Measurements from ENCODE around the gene FBXW2.

FBXW2 gene

DNA sequence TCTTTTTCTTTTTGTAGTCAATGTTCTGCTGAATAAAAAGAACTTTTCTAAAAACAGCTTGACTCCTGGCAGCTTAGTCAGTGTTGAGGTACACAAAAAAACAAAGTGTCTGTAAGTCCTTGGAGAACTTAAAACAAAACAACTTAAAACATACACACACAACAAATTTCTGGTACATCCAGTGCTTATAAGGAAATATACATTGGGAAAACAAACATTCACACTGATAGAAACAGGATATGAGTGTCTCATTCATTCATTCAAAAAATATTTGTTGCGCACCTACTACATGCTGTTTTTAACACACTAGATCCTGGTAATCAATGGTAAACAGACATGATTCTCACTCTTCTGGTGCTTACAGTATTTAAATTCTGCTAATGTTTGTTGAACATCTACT is 51.5 kb downstream of the FBXW2 start:
- no peaks in the 10 kb centered on the region for H3K4me1 ChIP-seq (ENCODE audit: control insufficient read depth in 1 of 2, insufficient read depth in 2 of 2, low read length in 2 of 2)

DNA sequence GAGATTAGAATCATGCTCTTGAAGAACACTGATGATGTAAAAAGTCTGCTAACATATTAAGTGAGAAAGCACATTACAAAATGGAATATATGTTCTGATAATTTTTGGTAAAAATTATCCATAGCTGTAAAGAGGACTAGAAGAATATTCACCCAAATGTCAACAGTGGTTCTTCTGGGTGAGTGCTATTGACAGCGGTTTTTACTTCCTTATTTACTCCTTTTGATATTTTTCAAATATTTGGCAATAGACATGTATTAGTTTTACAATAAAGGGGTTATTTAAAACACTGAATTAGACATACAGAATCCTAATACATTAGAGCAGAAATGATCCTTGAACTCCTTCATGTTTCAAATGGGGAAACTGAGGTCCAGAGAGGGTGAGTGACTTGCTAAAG is 52.0 kb downstream of the FBXW2 start:
- H3K4me3 ChIP-seq (ENCODE audit: low read depth in 1 of 2, low read length in 2 of 2) = no peak overlapping the region
- no peaks in the 10 kb centered on the region for H3K27me3 ChIP-seq (ENCODE audit: low read depth, low read length)
- H3K27ac ChIP-seq (ENCODE audit: low read length) = no peak overlapping the region
- no peaks in the 10 kb centered on the region for H3K9me3 ChIP-seq (ENCODE audit: control insufficient read depth in 1 of 2, low read length in 2 of 2)
- no peaks in the 10 kb centered on the region for H3K36me3 ChIP-seq (ENCODE audit: control insufficient read depth in 1 of 2, insufficient read depth in 2 of 2, low read length in 2 of 2)
- no peaks in the 10 kb centered on the region for H3K4me1 ChIP-seq (ENCODE audit: control insufficient read depth in 1 of 2, insufficient read depth in 2 of 2, low read length in 2 of 2)

More for the DNA sequence above, 51.5 kb downstream of the FBXW2 start:
- Histone ChIP-seq H3K27ac (ENCODE audit: low read length) (no peak overlapping the region), H3K27me3 (ENCODE audit: low read depth, low read length) (no peaks in the 10 kb centered on the region), H3K4me3 (ENCODE audit: low read depth in 1 of 2, low read length in 2 of 2) (no peak overlapping the region), H3K9me3 (ENCODE audit: control insufficient read depth in 1 of 2, low read length in 2 of 2) (no peaks in the 10 kb centered on the region), H3K36me3 (ENCODE audit: control insufficient read depth in 1 of 2, insufficient read depth in 2 of 2, low read length in 2 of 2) (no peaks in the 10 kb centered on the region)

DNA sequence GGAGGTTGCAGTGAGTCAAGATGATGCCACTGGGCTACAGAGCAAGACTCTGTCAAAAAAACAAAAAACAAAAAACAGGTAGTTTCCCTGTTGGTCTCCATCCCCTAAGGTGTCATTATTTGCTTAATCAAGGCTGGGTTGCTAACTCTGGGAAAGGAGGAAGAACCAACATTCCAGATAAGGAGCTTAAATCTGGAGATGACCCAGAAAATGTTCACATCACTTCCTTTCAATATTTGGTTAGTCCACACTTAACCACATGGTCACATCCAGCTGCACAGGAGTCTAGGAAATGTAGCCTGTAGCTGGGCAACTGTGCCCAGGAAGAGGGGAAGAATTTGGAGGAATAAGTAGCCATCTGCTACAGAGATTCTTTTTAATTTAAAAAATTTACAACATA is 53.1 kb downstream of the FBXW2 start:
- no peaks in the 10 kb centered on the region for H3K4me1 ChIP-seq (ENCODE audit: control insufficient read depth in 1 of 2, insufficient read depth in 2 of 2, low read length in 2 of 2)
- H3K27me3 ChIP-seq (ENCODE audit: low read depth, low read length) = no peaks in the 10 kb centered on the region
- H3K9me3 ChIP-seq (ENCODE audit: control insufficient read depth in 1 of 2, low read length in 2 of 2) = no peaks in the 10 kb centered on the region
- H3K27ac ChIP-seq (ENCODE audit: low read length) = no peak overlapping the region
- no peak overlapping the region for H3K4me3 ChIP-seq (ENCODE audit: low read depth in 1 of 2, low read length in 2 of 2)
- no peaks in the 10 kb centered on the region for H3K36me3 ChIP-seq (ENCODE audit: control insufficient read depth in 1 of 2, insufficient read depth in 2 of 2, low read length in 2 of 2)

DNA sequence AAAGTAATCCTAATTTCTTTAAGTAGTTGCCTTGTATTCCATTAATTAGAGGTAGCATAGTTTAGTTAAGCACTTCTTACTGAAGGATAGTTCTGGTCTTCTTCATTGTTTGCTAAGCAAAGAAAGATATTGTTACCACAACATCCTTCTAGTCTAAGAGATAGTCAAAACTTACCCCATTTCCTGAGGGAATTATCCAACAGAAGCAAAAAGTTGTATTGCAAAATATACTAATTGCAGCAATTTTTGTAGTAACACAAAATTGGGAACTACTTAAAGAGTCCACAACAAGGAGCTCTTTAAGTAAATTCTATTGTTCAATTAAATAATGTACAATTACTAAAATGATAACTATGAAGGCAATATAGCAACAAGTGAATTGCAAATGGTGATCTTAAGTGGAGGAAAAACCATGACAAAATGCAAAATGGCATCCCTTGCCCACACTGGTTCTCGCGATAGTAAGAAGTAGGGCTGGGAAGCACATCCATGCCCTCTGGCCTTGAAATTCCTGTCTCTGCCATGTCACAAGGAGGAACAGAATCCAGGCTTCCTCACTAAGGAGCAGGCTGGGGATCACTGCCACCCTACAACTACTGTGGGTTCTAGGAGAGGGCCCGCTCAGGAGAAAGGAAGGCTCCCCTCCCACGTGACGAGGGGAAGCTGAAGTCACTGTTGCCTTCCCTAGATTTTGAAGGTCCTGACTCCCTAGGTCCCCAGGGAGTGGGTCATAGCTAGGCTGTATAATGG is 55.6 kb downstream of the FBXW2 start:
- Histone ChIP-seq H3K27ac (ENCODE audit: low read length) (no peak overlapping the region), H3K9me3 (ENCODE audit: control insufficient read depth in 1 of 2, low read length in 2 of 2) (no peaks in the 10 kb centered on the region), H3K36me3 (ENCODE audit: control insufficient read depth in 1 of 2, insufficient read depth in 2 of 2, low read length in 2 of 2) (no peaks in the 10 kb centered on the region), H3K4me3 (ENCODE audit: low read depth in 1 of 2, low read length in 2 of 2) (no peak overlapping the region), H3K27me3 (ENCODE audit: low read depth, low read length) (no peaks in the 10 kb centered on the region), H3K4me1 (ENCODE audit: control insufficient read depth in 1 of 2, insufficient read depth in 2 of 2, low read length in 2 of 2) (no peaks in the 10 kb centered on the region)

DNA sequence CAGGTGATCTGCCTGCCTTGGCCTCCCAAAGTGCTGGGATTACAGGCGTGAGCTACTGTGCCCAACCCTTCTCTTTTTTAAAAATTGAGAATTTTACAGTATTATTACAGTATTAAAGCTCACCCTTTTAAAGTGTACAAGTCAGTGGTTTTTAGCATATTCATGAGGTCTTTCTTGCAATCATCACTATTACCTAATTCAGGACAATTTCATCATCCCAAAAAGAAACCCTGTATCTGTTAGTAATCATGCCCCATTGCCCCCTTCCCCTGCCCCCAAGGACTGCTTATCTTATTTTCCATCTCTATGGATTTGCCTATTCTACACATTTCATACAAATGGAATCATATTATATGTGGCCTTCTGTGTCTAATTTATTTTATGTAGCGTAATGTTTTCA is 56.3 kb downstream of the FBXW2 start:
- H3K4me1 ChIP-seq (ENCODE audit: control insufficient read depth in 1 of 2, insufficient read depth in 2 of 2, low read length in 2 of 2) = no peaks in the 10 kb centered on the region
- no peaks in the 10 kb centered on the region for H3K36me3 ChIP-seq (ENCODE audit: control insufficient read depth in 1 of 2, insufficient read depth in 2 of 2, low read length in 2 of 2)
- no peaks in the 10 kb centered on the region for H3K27me3 ChIP-seq (ENCODE audit: low read depth, low read length)
- no peaks in the 10 kb centered on the region for H3K9me3 ChIP-seq (ENCODE audit: control insufficient read depth in 1 of 2, low read length in 2 of 2)
- H3K4me3 ChIP-seq (ENCODE audit: low read depth in 1 of 2, low read length in 2 of 2) = no peak overlapping the region
- no peak overlapping the region for H3K27ac ChIP-seq (ENCODE audit: low read length)

DNA sequence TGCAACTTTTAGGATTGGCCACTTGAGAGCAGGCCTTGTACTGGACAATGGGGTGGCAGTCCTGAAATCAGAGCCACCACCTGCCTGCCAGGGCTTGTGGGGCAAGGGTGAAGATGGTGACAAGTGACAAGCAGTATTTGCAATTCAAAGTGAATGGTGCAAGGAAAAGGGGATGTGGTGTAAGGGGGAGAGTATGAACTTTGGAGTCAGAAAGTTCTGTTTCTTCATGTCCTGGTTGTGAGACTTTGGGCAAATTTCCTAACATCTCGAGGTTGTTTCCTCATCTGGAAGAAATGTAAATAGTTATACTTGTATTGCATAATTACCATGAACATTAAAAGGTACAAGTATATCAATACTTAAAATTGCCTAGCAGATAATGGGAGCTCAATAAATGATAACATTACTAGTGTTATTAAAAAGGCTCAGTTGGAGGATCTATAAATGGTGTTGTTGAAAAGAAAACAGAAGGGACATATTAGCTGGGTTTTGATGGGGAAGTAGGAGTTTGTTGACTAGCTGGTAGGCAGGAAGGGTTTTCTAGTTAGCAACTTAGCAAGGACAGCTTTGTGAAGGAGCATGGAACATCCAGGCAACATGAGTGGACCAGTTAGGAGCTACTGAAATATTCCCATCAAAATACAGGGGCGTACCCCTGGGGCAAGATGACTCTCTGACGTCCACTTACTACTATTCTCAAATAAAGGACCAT is 57.6 kb downstream of the FBXW2 start:
- no peaks in the 10 kb centered on the region for H3K9me3 ChIP-seq (ENCODE audit: control insufficient read depth in 1 of 2, low read length in 2 of 2)
- no peaks in the 10 kb centered on the region for H3K36me3 ChIP-seq (ENCODE audit: control insufficient read depth in 1 of 2, insufficient read depth in 2 of 2, low read length in 2 of 2)
- no peak overlapping the region for H3K4me3 ChIP-seq (ENCODE audit: low read depth in 1 of 2, low read length in 2 of 2)
- peaks cover 0 to 7% of the 10 kb centered on the region in 2 donors for H3K4me1 ChIP-seq (ENCODE audit: control insufficient read depth in 1 of 2, insufficient read depth in 2 of 2, low read length in 2 of 2)
- no peak overlapping the region for H3K27ac ChIP-seq (ENCODE audit: low read length)
- H3K27me3 ChIP-seq (ENCODE audit: low read depth, low read length) = no peaks in the 10 kb centered on the region

DNA sequence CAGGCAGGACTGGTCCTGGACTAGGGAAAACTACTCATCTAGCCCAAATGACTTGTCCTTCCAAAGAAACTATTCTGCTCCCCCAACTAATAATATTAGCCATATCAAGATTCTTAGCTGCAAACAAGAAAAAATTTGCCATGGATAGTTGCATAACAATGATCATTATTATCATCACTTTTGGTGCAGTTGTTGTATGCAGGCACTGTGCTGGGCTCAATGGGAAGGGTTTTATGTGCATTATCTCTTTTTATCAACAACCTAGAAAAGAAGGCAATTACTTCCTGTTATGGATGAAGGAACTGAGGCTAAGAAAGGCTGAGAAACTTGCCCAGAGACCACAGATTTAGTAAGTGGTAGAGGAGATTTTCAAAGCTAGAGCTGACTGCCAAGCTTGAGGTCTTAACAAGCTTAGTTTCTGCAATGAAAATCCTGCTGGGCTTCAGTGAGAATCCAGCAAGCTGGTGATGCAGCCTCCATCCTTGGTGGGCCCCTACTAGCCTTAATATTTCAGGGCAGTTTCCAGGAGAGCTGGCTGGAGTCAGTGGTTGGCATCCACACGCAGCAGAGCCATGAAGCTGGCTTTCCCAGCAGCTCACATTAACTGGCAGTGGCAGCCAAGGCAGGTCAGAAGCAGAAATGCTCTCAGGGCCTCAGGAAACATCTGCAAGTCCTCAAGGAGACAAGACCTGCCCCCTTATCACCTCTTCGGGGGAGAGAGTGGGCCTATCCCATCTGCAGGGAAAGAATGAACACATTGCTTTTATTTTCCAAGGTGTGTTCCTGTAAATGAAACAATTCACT is 58.4 kb downstream of the FBXW2 start:
- no peaks in the 10 kb centered on the region for H3K36me3 ChIP-seq (ENCODE audit: control insufficient read depth in 1 of 2, insufficient read depth in 2 of 2, low read length in 2 of 2)
- H3K27ac ChIP-seq (ENCODE audit: low read length) = no peak overlapping the region
- peaks cover 0 to 12% of the 10 kb centered on the region in 2 donors for H3K4me1 ChIP-seq (ENCODE audit: control insufficient read depth in 1 of 2, insufficient read depth in 2 of 2, low read length in 2 of 2)
- H3K4me3 ChIP-seq (ENCODE audit: low read depth in 1 of 2, low read length in 2 of 2) = no peak overlapping the region
- H3K9me3 ChIP-seq (ENCODE audit: control insufficient read depth in 1 of 2, low read length in 2 of 2) = no peaks in the 10 kb centered on the region
- no peaks in the 10 kb centered on the region for H3K27me3 ChIP-seq (ENCODE audit: low read depth, low read length)

DNA sequence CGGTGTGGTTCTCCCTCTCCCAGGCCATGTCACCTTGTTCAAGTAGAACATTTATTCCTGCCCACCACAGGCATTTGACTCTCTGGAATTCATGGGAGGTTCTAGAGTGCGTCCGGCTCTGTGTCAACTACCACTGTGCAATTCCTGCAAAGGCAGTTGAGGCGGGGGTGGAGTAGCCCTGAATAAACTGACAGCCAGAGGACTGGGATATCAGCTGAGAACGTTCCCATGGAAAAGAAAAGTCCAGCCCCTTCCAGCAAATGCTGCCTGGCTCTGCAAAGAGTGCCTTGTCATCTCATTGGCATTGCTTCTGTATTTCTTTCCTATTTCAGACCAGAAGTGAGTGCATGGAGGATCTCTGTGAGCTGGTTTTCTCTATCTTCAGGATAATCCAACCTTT is 60.0 kb downstream of the FBXW2 start:
- Histone ChIP-seq H3K4me3 (ENCODE audit: low read depth in 1 of 2, low read length in 2 of 2) (no peak overlapping the region), H3K27ac (ENCODE audit: low read length) (no peak overlapping the region), H3K9me3 (ENCODE audit: control insufficient read depth in 1 of 2, low read length in 2 of 2) (no peaks in the 10 kb centered on the region), H3K27me3 (ENCODE audit: low read depth, low read length) (no peaks in the 10 kb centered on the region), H3K36me3 (ENCODE audit: control insufficient read depth in 1 of 2, insufficient read depth in 2 of 2, low read length in 2 of 2) (no peaks in the 10 kb centered on the region), H3K4me1 (ENCODE audit: control insufficient read depth in 1 of 2, insufficient read depth in 2 of 2, low read length in 2 of 2) (peaks cover 0 to 12% of the 10 kb centered on the region in 2 donors)

DNA sequence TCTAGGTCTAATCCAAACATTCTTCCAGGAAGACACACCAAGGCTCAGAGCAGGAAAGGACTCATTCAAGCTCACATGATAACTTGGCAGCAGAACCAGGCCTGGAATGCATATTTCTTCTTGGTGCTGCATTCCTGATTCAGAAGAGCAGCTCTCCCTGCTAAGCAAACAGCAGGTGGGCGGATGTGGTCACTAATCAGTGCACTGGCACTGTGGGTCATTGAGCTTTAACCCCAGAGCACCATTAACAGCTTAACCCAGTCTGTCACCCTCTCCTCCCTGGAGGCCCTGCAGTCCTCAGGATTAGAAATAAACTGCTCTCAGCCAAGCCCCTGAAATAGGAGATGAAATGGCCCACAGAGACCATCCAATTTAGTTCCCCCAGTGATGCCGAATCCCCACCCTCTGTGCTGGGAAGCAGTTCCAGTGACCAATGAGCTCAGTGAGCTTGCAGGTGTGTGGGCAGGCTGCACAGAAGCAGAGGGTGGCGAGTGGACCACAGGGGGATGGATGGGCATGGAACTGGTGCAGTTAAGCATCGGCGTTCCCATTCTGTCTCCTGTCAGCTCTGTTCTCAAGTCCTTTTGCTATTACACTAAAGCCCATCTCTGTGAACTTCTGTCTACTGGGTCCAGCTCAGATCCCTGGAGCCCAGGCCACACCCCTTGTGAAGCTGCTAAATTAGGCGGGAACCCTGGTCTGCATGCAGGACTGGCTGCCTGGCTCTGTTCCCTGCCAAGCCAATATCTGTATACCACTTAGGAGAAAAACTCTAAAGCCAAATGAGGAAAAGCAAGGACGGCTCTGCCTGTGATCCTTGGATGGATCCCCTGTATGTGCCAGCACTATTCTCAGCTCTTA is 62.3 kb downstream of the FBXW2 start:
- no peaks in the 10 kb centered on the region for H3K27me3 ChIP-seq (ENCODE audit: low read depth, low read length)
- no peaks in the 10 kb centered on the region for H3K36me3 ChIP-seq (ENCODE audit: control insufficient read depth in 1 of 2, insufficient read depth in 2 of 2, low read length in 2 of 2)
- no peak overlapping the region for H3K4me3 ChIP-seq (ENCODE audit: low read depth in 1 of 2, low read length in 2 of 2)
- no peaks in the 10 kb centered on the region for H3K9me3 ChIP-seq (ENCODE audit: control insufficient read depth in 1 of 2, low read length in 2 of 2)
- H3K27ac ChIP-seq (ENCODE audit: low read length) = no peak overlapping the region
- peaks cover 0 to 12% of the 10 kb centered on the region in 2 donors for H3K4me1 ChIP-seq (ENCODE audit: control insufficient read depth in 1 of 2, insufficient read depth in 2 of 2, low read length in 2 of 2)

DNA sequence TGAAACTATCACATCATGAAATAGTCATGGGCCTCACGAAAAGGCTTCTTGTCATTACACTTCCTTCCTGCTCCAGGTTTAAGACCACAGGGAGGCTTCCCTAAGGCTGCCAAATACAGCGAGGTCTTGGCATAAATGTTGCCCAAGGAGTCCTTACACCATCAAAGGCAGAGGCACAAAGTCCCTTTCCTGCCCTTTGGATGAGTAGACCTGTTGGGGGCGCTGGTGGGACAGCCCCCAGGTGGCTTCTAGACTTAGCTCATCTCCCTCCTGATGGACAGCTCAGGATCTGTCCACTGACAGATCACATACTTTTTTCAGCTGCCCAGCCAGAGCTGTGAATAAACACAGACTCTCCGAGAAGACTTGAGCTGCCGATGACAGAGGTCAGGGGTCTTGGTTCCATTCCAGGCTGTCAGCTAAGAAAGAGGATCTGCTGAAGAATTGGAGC is 63.4 kb downstream of the FBXW2 start:
- H3K27me3 ChIP-seq (ENCODE audit: low read depth, low read length) = no peaks in the 10 kb centered on the region
- no peaks in the 10 kb centered on the region for H3K36me3 ChIP-seq (ENCODE audit: control insufficient read depth in 1 of 2, insufficient read depth in 2 of 2, low read length in 2 of 2)
- peaks cover 0 to 12% of the 10 kb centered on the region in 2 donors for H3K4me1 ChIP-seq (ENCODE audit: control insufficient read depth in 1 of 2, insufficient read depth in 2 of 2, low read length in 2 of 2)
- no peak overlapping the region for H3K27ac ChIP-seq (ENCODE audit: low read length)
- no peak overlapping the region for H3K4me3 ChIP-seq (ENCODE audit: low read depth in 1 of 2, low read length in 2 of 2)
- H3K9me3 ChIP-seq (ENCODE audit: control insufficient read depth in 1 of 2, low read length in 2 of 2) = no peaks in the 10 kb centered on the region

All from muscle layer of duodenum (tissue), 2 donors.